HFF-Myc (cell line): Measurements from ENCODE around the gene DVL2.

Experiments
- DNase-seq: peaks from one replicate; pipeline ENCODE4 v3.0.0-alpha.2; 2011; ENCODE audit warnings: low read depth; ENCODE audit errors: extremely low read depth
- H3K4me3 ChIP-seq: replicated peaks from 2 replicates; pipeline ENCODE4 v1.5.1; 2011; ENCODE audit warnings: low read depth, mild to moderate bottlenecking, control low read depth, low read length
- CTCF ChIP-seq: IDR thresholded peaks from 2 replicates; pipeline ENCODE4 v1.5.1; 2012; ENCODE audit warnings: mild to moderate bottlenecking, low read depth, low read length, control low read depth; ENCODE audit errors: missing control alignments

DVL2 gene

GRCh38 chr17:7222093-7222971 lies 12.0 kb downstream of the DVL2 start:
- TF ChIP-seq CTCF = no peak
- no peak for DNase-seq
- no peak overlapping the region for H3K4me3 ChIP-seq

GRCh38 chr17:7221278-7222092 lies 12.8 kb downstream of the DVL2 start:
- peak overlapping the region; percentile 83 for H3K4me3 ChIP-seq
- no peak for TF ChIP-seq CTCF
- no peak for DNase-seq

- peak overlapping the region; percentile 83 for H3K4me3 ChIP-seq
- TF ChIP-seq CTCF = peak; percentile 49
- no peak for DNase-seq
These were observed 13.6 kb downstream of the DVL2 start for GRCh38 chr17:7220593-7221277.

DNA sequence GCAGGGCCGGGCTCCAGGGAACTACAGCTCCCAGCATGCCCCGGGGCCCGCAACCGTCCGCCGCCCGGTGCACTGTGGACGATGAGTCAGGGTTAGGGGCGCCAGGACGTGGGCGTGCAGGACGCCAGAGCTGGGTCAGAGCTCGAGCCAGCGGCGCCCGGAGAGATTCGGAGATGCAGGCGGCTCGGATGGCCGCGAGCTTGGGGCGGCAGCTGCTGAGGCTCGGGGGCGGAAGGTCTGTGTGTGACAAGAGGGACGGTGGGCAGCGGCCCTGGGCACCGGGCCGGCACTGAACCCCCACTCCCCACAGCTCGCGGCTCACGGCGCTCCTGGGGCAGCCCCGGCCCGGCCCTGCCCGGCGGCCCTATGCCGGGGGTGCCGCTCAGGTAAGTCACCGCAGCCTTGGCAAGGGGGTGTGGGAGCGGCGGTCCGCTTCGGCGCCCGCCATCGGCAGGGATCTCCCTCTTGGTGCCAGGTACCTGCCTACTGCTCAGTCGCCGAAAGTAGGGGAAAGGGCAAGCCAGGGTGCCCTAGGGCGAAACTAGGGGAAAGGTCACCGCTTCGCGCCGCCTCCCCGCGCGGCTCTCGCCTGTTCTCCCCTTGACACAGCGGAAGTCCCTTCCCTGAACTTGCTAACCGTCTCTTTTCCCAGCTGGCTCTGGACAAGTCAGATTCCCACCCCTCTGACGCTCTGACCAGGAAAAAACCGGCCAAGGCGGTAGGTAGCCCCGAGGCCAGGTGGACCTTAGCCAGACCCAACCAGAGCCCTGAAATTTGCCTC lies 14.3 kb downstream of the DVL2 start, which contains the start of the genes ACADVL and DLG4:
Gene ACADVL (plus strand): TSS at position 127 of the 781 bp plus-strand sequence. CDS start 47 bp downstream, at position 174.
Gene DLG4 (minus strand): TSS at position 25 of the 781 bp plus-strand sequence.
- peak within 1 kb of the TSS; percentile 83 for H3K4me3 ChIP-seq
- DNase-seq = peak; percentile 54
- no peak for TF ChIP-seq CTCF

DNA sequence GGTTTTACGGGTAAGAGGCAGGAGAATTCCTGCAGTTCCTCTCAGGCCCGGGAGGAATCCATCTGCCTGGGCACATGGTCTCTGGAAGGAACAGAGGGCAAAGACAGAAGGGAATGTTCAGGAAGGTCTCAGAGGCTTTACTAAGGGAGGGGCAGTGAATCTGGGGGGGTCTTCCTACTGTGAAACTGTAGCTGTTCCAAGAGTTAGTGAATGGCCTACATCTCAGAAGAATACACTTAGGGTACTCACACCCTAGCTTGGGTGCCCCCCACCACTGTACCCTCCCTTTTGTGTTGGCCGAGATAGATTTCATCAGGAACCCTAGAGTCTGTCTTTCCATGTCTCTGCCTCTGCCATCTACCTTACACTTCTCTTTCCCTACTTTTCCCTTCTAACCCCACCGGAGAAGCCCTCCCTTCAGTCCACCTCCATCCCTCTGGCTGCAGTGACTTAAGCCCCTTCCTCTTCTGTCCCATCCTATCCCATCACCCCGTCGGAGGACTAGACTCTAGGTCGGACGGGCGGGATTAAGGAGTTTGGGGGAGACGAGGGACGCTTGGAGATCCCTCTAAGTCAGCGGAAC lies 15.0 kb downstream of the DVL2 start:
- peak overlapping the region; percentile 83 for H3K4me3 ChIP-seq
- no peak for DNase-seq
- no peak for TF ChIP-seq CTCF
